Left lung (tissue), 10 donors: Measurements from ENCODE around the gene STXBP5L. TPM values are rescaled to one million over a fixed set of nuclear protein-coding genes. Genes with fewer than 3 reads are reported as not detected.

Experiments used
- ATAC-seq: fragments of 200-7000 bp; cut with Tn5 transposase; one replicate; pipeline ENCODE4 v1.9.1; 2020; ENCODE audit warnings: moderate library complexity
- DNase-seq, 4 donors: peaks; one replicate each; pipeline ENCODE4 v3.0.0-alpha.2; 2013 to 2020
- H3K27ac ChIP-seq, 2 donors: fragments of 200-600 bp; sonication (generic) in 1 of 2; one replicate each; pipeline versions ENCODE4 v1.5.0 to v1.8.0; 2020 to 2021
- H3K27me3 ChIP-seq, 2 donors: fragments of 200-600 bp; sonication (generic) in 1 of 2; one replicate each; pipeline versions ENCODE4 v1.5.0 to v1.8.0; 2020 to 2021
- H3K36me3 ChIP-seq, 2 donors: fragments of 200-600 bp; sonication (generic) in 1 of 2; one replicate each; pipeline versions ENCODE4 v1.5.0 to v1.8.0; 2020 to 2021
- H3K4me1 ChIP-seq, 2 donors: fragments of 200-600 bp; one replicate each; pipeline ENCODE4 v1.8.0; 2021
- H3K4me3 ChIP-seq, 2 donors: fragments of 200-600 bp; sonication (generic) in 1 of 2; one replicate each; pipeline versions ENCODE4 v1.5.0 to v1.8.0; 2020 to 2021; ENCODE audit warnings: mild to moderate bottlenecking in 1 of 2
- H3K9me3 ChIP-seq, 2 donors: fragments of 200-600 bp; sonication (generic) in 1 of 2; one replicate each; pipeline versions ENCODE4 v1.5.0 to v1.8.0; 2020 to 2021
- CTCF ChIP-seq, 2 donors: fragments of 200-600 bp; sonication (generic) in 1 of 2; IDR thresholded peaks; one replicate each; pipeline versions ENCODE4 v1.5.0 to v1.8.0; 2021; ENCODE audit warnings: antibody characterized with exemption in 2 of 2
- intact Hi-C, 2 donors: fragments of 100-400 bp; cut with DNase I; formaldehyde crosslinking; loops; one replicate each; pipeline versions ENCODE4 v1.11.2 to v1.14.2; 2022
- polyA plus RNA-seq, 6 donors: library from polyadenylated mRNA; unstranded; fragments of 120-200 nt; gene quantifications; one replicate each; pipeline ENCODE4 v1.2.1, GENCODE V29; 2013; ENCODE audit not compliant: insufficient read length in 6 of 6
- total RNA-seq, 2 donors: library from RNA; stranded (reverse); fragmentation: NEBNext Ultra II Directional; extraction: Animal tissue kit (Norgen Biotek cat#: 25700); gene quantifications; one replicate each; pipeline ENCODE4 v1.2.1, GENCODE V29; 2021
- donor health status: DM: no; HTN: yes; CAD: no.
- donor health status: DM: no; HTN: no; CAD: no.

The STXBP5L gene
- total and polyA plus RNA-seq, 8 donors: 0.14 to 0.41 (median 0.17) TPM; not detected in 2

- intact Hi-C loops: no loop called here
- Histone ChIP-seq H3K9me3 (peaks cover 0 to 10% of the 10 kb centered on the region in 2 donors), H3K4me3 (no peak overlapping the region), H3K36me3 (no peaks in the 10 kb centered on the region), H3K4me1 (no peaks in the 10 kb centered on the region), H3K27ac (no peak overlapping the region), H3K27me3 (no peaks in the 10 kb centered on the region)
- ATAC-seq (no peak), DNase-seq (no peak)
- TF ChIP-seq CTCF (IDR thresholded peaks at IDR 0.05): no peak
Observed at GRCh38 chr3:120956143-120956542, 48.1 kb downstream of the STXBP5L start.

- no peak for TF ChIP-seq CTCF (IDR thresholded peaks at IDR 0.05)
- no peak for ATAC-seq
Observed at GRCh38 chr3:120982608-120983320, 74.8 kb downstream of the STXBP5L start.

GRCh38 chr3:120983321-120983665 is 75.3 kb downstream of the STXBP5L start:
- DNase-seq (no peak), ATAC-seq (no peak)
- Histone ChIP-seq H3K9me3 (peaks cover 0 to 52% of the 10 kb centered on the region in 2 donors), H3K4me3 (no peak overlapping the region), H3K4me1 (no peaks in the 10 kb centered on the region), H3K27ac (no peak overlapping the region), H3K27me3 (no peaks in the 10 kb centered on the region), H3K36me3 (no peaks in the 10 kb centered on the region)
- intact Hi-C loops: no loop called here
- no peak for TF ChIP-seq CTCF (IDR thresholded peaks at IDR 0.05)

More at GRCh38 chr3:120982608-120983320, 74.8 kb downstream of the STXBP5L start:
- no peak overlapping the region for H3K27ac ChIP-seq
- no peaks in the 10 kb centered on the region for H3K4me1 ChIP-seq
- H3K4me3 ChIP-seq: no peak overlapping the region
- no peak for DNase-seq
- H3K9me3 ChIP-seq: peaks cover 0 to 52% of the 10 kb centered on the region in 2 donors
- H3K36me3 ChIP-seq: no peaks in the 10 kb centered on the region
- intact Hi-C loops: no loop called here
- no peaks in the 10 kb centered on the region for H3K27me3 ChIP-seq

GRCh38 chr3:120983841-120984240 is 75.8 kb downstream of the STXBP5L start:
- Histone ChIP-seq H3K27ac (no peak overlapping the region), H3K27me3 (no peaks in the 10 kb centered on the region), H3K4me3 (no peak overlapping the region), H3K36me3 (no peaks in the 10 kb centered on the region), H3K4me1 (no peaks in the 10 kb centered on the region), H3K9me3 (peaks cover 0 to 52% of the 10 kb centered on the region in 2 donors)
- DNase-seq (no peak), ATAC-seq (no peak)
- no peak for TF ChIP-seq CTCF (IDR thresholded peaks at IDR 0.05)
- intact Hi-C loops: no loop called here

- no peaks in the 10 kb centered on the region for H3K27me3 ChIP-seq
- TF ChIP-seq CTCF (IDR thresholded peaks at IDR 0.05): no peak
- H3K4me3 ChIP-seq: no peak overlapping the region
- H3K27ac ChIP-seq: no peak overlapping the region
- DNase-seq (no peak), ATAC-seq (no peak)
- no peaks in the 10 kb centered on the region for H3K4me1 ChIP-seq
- no peaks in the 10 kb centered on the region for H3K36me3 ChIP-seq
- peaks cover 0 to 44% of the 10 kb centered on the region in 2 donors for H3K9me3 ChIP-seq
- intact Hi-C loops: no loop called here
Observed at GRCh38 chr3:120985242-120985641, 77.2 kb downstream of the STXBP5L start.
